Activated T-cell treated with anti-CD3 and anti-CD28 coated beads, Interleukin-2, amount 50 U/mL, for 1 hour (primary cell): ENCODE results near the gene DCAF8.
A peak's percentile ranks its signal among the peaks of the same experiment; 100 is the strongest.

Experiments used
- DNase-seq: peaks from one replicate; pipeline ENCODE4 v3.0.0-alpha.2; 2020

The DCAF8 gene

GRCh38 chr1:160222546-160222945, 39.8 kb downstream of the DCAF8 start:
- DNase-seq, result no peak

- DNase-seq, result no peak
These were observed 41.3 kb downstream of the DCAF8 start for GRCh38 chr1:160221089-160221488.

GRCh38 chr1:160220301-160220700, 42.0 kb downstream of the DCAF8 start:
- DNase-seq, result no peak

GRCh38 chr1:160219062-160219929, 43.1 kb downstream of the DCAF8 start:
- DNase-seq, result no peak

- DNase-seq, result no peak
These were observed 44.8 kb downstream of the DCAF8 start for GRCh38 chr1:160217481-160218051.

- DNase-seq, result no peak
These were observed 46.0 kb downstream of the DCAF8 start for GRCh38 chr1:160216301-160216700.

- DNase-seq, result no peak
These were observed 47.7 kb downstream of the DCAF8 start for GRCh38 chr1:160214481-160215140.

GRCh38 chr1:160211046-160211790, 51.1 kb downstream of the DCAF8 start:
- no peak for DNase-seq

GRCh38 chr1:160210561-160210960, 51.8 kb downstream of the DCAF8 start:
- no peak for DNase-seq

GRCh38 chr1:160209321-160210046, 52.9 kb downstream of the DCAF8 start:
- no peak for DNase-seq

GRCh38 chr1:160208557-160209320, 53.6 kb downstream of the DCAF8 start:
- no peak for DNase-seq

- DNase-seq, result no peak
These were observed 54.4 kb downstream of the DCAF8 start for GRCh38 chr1:160207771-160208556.

- no peak for DNase-seq
These were observed 55.2 kb downstream of the DCAF8 start for GRCh38 chr1:160207118-160207650.

- DNase-seq, result no peak
These were observed 55.8 kb downstream of the DCAF8 start for GRCh38 chr1:160206421-160207117.

- peak; percentile 55 for DNase-seq
These were observed 56.3 kb downstream of the DCAF8 start for GRCh38 chr1:160206036-160206389.

GRCh38 chr1:160205242-160206035, 56.9 kb downstream of the DCAF8 start, which contains the start of gene PEA15:
TSS of gene PEA15 (plus strand) at chr1:160205384. CDS start at chr1:160211545, 6,161 bp downstream.
- DNase-seq, result peak; percentile 75

GRCh38 chr1:160204526-160205241, 57.7 kb downstream of the DCAF8 start:
- no peak for DNase-seq

GRCh38 chr1:160200786-160201185, 61.6 kb downstream of the DCAF8 start:
- DNase-seq, result no peak
